NCI-H2081 treated with DMSO at 0.1 percent for 48 hours (cell line): ENCODE data around the gene MSI2.
"Not testable (repeated sequence)": the region's sequence is repeated elsewhere in the genome, so short reads cannot be mapped to it uniquely, and the experiment has no call there.

ENCODE experiments used
- DNase-seq: peaks from one replicate; lab custom pipeline; 2025; lab: John Stamatoyannopoulos, UW

The MSI2 gene

DNA sequence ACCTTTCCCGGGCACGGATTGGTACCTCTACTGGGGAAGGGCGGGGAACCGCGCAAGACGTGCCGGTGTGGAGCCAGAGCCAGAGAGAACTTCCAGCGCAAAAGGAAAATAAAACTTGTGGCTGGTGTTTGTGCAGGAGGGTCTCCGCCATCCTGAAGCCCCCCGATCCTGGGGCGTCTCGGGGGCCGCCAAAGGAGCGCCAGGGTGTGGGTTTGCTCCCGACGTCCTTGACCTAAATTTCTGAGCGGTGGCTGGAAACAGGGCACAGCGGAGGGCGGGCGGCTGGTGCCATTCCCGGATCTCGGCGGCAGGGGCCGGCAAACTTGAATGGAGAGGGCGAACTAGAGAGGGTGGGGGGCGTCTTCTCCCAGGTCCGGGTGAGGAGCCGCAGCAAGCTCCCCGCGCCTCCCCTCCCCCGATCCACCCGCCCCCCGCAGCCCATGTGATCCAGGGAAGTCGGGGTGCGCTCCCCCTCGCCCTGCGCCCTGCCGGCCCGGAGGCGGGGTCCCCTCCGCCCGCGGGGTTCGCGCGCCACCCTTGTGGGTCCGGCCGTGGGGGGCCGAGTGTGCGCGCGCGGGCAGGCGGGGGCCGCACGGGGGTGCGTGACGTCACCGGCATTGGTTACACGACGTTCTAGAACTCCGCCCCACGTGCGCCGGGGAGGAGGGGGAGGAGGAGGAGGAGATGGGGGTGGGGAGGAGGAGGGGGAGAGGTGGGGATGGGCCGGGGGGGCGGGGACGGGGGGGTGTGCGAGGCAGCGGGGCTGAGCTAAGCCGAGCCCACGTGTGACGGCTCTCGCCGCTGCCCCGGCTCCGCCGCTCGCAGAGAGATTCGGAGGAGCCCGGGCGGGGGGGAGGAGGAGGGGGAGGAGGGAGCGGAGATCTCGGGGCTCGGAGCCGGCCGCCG lies at the start of gene MSI2:
TSS of gene MSI2 (plus strand) at position 748 of the 906 bp plus-strand sequence. CDS start 220 bp downstream, outside the sequence.
- no peak for DNase-seq

DNA sequence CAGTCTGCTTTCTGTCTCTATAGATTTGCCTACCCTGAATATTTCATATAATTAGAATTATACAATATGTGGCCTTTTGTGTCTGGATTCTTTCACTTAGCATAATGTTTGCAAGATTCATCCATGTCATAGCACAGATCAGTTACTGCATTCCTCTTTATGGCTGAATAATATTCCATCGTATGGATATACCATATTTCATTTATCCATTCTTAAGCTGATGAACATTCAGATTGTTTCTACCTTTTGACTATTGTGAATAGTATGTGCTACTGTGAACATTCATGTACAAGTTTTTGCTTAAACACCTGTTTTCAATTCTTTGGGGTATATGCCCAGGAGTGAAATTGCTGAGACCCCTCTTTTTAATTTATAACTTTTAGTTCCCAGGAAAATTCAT lies 49.4 kb upstream of the MSI2 start:
- no peak for DNase-seq

DNA sequence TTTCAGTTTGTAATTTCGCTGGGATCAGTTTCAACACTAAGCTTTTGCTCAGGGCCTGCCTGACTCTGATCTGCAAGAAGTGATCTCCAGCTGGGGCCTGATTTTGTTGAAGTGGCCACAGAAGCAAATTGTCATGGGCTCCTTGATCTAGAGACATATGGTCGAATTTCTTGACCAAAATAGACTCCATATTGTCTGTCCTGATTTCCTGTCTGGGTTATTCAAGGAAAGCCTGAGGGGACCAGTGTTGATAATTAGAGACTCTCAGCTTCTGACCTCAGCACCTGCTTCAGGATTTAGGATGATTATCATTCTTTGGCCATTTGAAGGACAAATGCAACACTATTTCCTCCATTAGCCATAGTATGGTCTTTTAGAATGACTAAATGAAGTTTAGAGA lies 48.9 kb upstream of the MSI2 start:
- DNase-seq: no peak

DNA sequence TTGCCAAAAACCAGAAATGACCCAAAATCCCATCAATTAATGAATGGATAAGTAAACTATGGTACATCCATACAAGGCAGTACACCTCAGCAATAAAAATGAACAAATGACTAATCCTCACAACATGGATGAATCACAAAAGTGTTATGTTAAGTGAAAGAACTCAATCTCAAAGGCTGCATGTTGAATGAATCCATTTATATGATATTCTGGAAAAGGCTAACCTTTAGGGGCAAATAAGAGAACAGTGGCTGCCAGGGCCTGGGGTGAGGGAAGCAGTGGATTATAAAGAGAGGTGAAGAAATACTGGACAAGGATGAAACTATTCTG lies 46.1 kb upstream of the MSI2 start:
- DNase-seq: no peak

DNA sequence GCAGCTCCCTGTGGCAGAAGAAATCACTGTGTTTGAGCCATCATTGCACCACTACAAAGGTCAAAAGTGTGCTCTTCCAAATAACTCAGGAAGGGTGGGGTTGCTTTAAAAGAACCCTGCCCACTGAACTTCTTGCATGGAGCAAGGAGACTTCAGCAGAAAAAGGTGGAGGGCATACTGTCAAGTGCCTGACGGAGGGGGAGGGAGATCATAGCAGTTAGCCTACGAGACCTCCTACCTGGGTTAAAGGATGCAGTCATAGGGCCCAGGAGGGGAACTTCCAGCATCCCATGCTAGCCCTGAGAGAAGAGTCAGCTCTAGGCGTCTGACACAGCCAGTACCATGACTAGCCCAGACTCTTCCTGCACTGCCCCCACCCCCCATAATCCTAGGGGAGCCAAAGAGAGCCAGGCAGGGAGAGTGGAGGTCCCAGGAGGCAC lies 45.3 kb upstream of the MSI2 start:
- no peak for DNase-seq

DNA sequence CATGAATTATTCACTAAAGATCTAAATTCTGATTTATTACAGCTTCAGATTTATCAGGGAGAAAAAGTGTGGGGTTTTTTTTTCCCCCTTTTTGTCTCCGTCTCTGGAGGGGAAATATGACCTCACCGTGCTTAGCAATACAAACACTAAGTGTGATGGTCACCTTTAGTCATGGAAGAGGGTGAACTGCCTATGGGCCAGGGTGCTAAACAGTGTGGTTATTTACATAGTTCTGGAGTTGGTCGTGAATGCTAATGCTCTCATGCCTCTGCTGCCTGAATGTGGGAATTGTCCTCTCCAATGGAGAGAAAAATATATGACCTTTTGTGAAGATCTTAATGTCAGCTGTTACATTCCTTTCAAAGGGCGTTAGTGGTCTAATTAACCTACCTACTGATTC lies 44.8 kb upstream of the MSI2 start:
- no peak for DNase-seq

DNA sequence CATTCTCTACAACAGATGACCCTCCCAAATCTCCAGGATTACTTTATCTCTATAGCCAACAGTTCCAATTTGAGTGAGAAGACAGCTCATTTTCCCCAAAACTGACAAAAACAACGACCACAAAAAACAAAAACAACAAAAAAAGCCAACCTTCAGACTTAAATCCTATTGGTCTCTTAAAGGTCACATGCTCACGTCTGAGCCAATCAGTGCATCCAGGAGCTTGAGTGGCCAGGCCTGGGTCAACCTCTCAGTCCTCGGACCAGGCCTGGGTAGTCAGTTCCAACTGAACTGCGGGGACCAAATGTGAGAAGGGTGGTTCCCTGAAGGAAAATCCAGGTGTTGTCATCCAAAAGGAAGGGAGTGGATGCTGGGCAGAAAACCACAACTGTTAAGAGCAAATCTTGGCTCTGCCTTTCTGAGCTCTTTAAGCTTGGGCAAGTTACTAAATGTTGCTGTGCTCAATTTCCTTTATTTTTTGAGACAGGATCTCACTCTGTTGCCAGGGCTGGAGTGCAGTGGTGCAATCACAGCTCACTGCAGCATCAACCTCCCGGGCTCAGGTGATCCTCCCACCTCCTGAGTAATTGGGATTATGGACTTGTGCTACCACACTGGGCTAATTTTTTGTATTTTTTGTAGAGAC lies 43.0 kb upstream of the MSI2 start:
- DNase-seq: no peak

DNA sequence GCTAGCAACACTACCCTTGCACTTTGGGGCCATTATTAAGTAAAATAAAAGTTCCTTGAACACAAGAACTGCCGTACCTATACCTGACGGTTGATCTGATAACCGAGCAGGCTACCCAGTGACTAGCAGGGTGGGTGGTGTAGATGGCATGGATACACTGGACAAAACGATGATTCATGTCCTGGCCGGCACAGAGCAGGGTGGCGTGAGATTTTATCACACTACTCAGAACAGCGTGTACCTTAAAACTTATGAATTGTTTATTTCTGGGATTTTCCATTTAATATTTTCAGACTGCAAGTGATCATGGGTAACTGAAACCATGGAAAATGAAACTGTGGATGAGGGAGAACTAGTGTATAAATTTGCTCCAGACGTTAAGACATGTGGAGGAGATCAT lies 41.0 kb upstream of the MSI2 start:
- DNase-seq: no peak

DNA sequence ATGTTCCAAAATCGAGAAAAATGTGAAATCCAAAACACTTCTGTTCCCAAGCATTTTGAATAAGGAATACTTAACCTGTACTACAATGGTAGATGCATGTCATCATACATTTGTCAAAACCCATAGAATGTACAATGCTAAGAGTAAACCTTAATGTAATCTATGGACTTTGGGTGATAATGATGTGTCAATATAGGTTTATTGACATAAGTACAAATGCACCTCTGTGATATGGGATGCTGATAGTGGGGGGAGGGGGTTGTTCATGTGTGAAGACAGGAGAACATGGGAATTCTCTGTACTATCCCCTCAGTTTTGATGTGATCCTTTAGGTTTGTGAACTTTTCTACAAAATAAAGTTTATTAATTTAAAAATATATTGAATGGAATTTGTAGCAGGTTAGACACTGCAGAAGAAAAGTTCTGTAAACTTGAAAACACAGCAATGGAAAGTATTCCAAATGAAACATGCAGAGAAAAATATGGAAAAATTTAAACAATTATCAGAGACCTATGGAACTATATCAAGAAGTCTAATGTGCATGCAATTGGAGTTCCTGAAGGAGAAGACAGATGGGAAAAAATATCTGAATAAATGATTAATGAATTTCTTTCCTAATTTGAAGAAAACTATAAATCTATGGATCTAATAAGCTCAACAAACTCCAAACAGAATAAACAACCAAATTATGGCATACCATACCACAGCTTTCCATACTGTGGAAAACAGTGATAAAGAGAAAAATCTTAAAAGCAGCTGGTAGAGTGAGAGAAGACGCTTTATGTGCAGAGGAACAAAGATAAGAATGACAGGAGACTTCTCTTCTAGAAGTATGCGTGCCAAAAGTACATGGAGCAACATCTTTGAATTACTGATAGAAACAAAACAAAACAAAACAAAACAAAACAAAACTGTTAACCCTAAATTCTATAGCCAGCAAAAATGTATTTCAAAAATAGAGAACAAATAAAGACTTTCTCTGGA lies 34.7 kb upstream of the MSI2 start:
- DNase-seq: no peak

DNA sequence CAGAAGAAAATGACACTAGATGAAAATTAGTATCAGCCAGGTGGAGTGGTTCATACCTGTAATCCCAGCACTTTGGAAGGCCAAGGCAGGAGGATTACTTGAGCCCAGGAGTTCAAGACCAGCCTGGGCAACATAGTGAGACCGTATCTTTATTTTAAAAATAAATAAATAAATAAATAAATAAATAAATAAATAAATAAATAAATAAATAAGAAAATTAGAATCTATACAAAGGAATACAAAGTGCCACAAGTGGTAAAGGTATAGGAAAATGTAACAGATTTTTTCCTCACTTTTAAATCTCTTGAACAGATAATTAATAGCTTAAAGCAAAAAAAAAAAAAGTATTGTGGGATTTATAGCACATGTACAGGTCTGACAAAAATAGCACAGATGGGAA lies 33.9 kb upstream of the MSI2 start:
- not testable (repeated sequence) for DNase-seq

DNA sequence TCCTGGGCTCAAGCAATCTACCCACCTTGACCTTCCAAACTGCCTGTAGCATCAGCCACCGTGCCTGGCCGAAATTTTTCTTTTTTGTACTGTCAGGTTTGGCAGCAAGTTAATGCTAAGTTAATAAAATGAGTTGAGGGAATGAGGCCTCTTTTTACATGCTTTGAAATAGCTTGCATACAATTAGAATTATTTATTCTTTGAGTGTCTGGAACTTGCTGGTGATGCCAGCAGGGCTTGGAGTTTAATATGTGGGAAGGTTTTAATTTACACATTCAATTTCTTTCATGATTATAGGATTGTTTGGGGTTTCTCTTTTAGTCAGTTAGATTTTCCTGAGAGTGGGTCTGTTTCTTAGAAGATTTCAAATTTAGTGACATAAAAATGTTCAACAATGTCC lies 31.2 kb upstream of the MSI2 start:
- DNase-seq: no peak

DNA sequence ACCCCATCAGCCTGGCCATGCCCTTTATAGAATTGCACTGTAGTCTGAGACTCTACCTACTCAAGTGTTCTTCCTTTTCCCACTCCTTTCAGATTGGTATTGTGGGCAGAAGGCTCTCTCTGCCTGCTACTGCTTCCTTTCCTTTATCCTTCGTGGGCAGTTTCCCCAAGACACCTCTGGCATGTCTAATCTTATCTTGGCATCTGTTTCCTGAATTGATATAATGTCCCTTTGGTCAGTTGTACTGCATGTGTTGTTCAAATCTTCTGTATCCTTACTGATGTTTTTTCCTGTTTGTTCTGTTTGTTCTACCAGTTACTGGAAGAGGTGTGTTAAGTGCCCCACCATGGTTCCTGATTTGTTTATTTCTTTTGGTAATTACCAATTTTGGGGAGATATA lies 29.5 kb upstream of the MSI2 start:
- no peak for DNase-seq

DNA sequence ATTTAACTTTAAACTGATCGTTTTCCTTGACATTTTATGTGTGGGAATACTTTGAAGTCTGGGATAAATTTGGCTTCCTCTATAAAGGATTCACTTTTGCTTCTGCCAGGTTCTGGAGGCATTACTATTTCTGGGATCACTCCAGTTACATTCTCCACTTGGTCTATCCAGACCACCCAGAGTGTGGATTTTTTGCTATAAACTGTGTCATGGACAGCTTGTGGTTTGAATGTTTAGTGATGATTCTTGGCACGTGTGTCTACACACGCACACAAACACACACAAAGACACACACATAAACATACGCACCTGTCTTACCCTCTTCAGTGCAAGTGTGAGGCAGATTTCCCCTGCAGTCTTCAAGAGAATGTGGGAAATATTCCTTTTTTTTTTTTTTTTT lies 27.4 kb upstream of the MSI2 start:
- no peak for DNase-seq

DNA sequence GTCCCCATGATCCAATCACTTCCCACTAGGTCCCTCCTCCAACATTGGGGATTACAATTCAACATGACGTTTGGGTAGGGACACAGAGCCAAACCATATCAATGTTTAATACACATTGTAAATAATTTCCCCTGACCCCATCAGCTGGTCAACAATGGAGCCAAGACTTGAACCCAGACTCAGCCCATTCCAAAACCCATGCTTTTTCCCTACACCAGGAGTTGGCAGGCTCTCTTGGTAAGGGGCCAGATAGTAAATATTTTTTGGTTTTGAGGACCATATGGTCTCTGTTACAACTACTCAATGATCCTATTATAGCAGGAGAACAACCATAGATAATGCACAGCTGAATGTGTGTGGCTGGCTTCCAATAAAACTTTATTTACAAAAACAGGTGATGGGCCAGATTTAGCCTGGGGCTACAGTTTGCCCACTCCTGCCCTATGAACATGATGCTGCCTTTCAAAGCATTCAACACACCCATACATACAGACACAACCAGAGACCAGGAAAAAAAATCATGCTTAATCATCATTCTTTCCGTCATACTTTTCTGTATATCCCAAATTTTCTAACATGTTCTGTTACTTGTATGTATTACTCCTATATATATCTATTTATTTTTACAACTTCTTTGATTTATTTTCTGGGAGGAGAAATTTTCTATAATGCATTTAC lies 22.1 kb upstream of the MSI2 start:
- peak; percentile 86 for DNase-seq

DNA sequence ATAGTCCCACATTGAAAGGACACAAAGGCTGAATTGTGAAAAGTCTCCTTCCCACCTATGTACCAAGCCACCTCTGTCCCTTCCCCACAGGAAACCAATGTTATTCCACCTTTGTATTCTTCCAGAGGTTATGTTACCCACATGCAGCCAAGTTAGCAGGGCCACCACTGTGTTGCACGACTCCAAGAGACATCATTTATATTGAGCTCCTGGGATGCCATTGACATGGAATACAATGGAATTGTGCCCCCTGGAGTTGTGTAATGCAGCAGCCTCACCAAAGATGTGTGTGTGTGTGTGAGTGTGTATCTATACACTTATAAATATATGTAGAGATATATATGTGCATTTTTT lies 21.6 kb upstream of the MSI2 start:
- DNase-seq: peak; percentile 30

DNA sequence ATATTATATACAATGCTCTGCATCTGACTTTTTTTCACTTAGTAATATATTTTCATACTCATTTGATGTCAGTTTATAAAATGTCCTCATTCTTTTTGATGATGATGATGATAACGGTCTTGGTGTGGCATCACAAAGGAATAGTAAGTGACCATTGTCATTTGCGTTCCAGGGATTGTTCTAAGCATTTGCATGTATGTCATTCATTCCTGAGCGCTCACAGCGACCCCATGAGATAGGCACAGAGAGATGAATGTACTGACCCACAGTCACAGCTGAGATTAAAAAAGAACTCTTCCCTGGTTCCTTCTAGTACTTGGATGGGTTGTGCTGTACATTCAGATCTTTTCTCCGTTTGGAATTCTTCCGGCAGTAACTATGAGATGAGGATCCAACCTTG lies 21.2 kb upstream of the MSI2 start:
- DNase-seq: no peak

DNA sequence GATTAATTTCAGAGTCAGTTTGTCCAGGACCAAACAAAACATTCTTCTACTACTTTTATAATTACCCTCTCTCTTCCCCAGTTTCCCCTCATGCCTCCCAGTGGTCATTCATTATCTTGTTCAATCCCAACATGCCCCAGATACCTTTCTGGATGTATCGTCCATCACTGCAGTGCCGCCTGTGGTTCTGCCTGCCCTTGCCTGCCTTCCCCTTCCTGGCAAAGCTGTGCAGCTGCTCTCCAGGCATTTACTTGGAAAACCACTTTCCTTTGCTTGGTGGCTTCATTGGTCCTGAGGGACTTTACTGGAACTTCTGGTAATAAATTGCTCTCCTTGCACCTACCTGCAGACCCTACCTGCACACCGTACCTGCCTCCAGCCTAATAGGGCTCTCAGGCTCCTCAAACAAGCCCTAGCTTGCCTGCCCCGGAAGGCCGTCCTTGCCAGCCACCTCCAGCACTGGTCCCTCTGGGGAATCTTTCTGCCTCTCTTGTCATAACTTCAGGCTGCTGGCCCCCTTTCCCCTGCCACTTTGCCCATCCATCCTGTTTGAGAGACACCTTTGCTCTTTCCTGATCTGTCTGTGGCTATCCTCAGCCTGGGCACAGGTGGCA lies 19.5 kb upstream of the MSI2 start:
- no peak for DNase-seq

DNA sequence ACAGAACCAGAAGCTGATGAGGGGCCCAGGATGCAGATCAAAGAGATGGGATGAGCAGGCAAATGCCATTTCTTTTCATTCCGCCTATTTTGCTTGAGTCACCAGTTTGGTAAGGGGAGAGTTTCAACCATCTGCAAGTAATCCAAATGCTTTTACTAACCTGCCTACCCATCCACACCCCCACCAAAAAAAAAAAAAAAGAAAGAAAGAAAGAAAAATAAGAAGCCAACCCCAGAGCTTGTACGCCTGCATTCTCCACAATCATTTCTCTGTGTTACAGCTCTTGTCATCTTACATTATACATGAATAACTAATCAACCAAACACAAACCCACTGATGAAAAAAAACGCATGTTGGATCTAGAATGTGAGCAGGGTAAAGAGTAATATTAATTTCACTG lies 15.7 kb upstream of the MSI2 start:
- DNase-seq: no peak

DNA sequence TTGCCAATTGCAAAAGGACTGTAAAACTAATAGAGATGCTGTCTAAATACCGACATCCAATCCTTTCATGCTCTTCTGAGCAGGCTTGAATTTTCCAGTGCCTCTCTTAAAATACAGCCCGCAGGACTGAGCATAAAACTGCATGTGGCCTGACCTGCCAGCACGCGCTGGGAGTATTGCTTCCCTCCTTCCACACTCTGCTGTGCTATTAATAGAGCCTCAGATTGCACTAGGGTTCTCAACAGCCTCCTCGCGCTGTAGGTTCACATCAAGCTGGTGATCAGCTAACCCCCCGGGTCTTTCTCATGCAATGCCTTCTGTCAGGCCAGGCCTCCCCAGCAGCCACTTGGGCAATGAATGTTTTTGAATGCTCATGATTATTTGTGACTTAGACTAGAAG lies 14.2 kb upstream of the MSI2 start:
- DNase-seq: no peak

DNA sequence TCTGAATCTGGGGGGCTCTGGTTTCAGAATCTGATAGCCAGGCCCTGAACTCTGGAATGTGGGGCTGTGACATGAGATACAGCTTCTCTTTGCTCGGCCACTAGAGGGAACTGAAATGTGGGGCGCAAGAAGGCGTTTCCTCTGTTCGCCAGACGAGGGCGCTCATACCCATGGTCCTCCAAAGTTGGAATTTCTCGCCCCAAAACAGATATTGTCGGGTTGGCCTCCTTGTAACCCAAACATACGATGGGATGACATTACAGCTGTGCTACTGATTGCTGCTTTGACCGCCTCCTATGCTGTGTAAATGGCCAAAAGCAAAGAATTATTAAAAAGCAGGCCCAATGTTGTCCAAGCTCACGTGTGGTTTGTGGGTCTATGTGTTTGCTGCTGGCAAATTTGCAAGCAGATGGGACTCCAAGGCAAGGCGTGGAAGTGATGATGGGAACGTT lies 13.1 kb upstream of the MSI2 start:
- peak; percentile 29 for DNase-seq

DNA sequence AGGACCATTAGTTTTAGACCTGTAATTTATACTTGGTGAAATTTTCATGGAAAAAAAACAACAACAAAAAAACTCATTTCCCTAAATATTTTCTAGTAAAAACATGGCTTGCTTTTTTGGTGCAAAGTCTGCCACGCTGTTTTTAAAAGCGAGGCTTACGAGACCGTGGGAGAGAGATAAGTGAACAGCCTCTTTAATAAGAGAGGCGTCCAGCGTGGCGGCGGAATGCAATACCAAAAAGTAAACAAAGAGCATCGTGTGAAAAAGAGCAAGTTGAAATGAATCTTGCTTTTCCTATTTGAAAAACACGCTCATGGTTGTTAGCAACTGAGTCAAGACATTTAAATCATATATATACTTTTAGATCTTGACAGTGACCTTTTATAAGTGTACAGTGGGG lies 10.5 kb upstream of the MSI2 start:
- no peak for DNase-seq
